Peyer's patch (tissue), 4 donors: ENCODE data around the gene BRD3. TPM values are rescaled to one million over a fixed set of nuclear protein-coding genes. Genes with fewer than 3 reads are reported as not detected.
"Not testable (repeated sequence)": the region's sequence is repeated elsewhere in the genome, so short reads cannot be mapped to it uniquely, and the experiment has no call there.

ENCODE experiments used
- DNase-seq, 3 donors: peaks; one replicate each; pipeline ENCODE4 v3.0.0-alpha.2; 2017 to 2019
- H3K27ac ChIP-seq, 4 donors: fragments of 200-600 bp; sonication (generic); one replicate each; pipeline ENCODE4 v1.5.1; 2016 to 2019
- H3K27me3 ChIP-seq, 2 donors: fragments of 200-600 bp; sonication (generic); one replicate each; pipeline ENCODE4 v1.5.1; 2019
- H3K36me3 ChIP-seq, 3 donors: fragments of 200-600 bp; sonication (generic); one replicate each; pipeline ENCODE4 v1.5.1; 2016 to 2019
- H3K4me1 ChIP-seq, 4 donors: fragments of 200-600 bp; sonication (generic); one replicate each; pipeline ENCODE4 v1.5.1; 2016 to 2019
- H3K4me3 ChIP-seq, 4 donors: fragments of 200-600 bp; sonication (generic); 1 replicate in 3 of 4; 2 replicates in 1 of 4; pipeline ENCODE4 v1.5.1; 2016 to 2019; ENCODE audit warnings: mild to moderate bottlenecking in 1 of 4
- H3K9me3 ChIP-seq, 4 donors: fragments of 200-600 bp; sonication (generic); one replicate each; pipeline ENCODE4 v1.5.1; 2016 to 2019; ENCODE audit warnings: mild to moderate bottlenecking in 1 of 4
- POLR2A ChIP-seq, 2 donors: fragments of 450-650 bp; IDR thresholded peaks; one replicate each; pipeline ENCODE4 v1.5.1; 2017; ENCODE audit warnings: antibody characterized with exemption in 2 of 2, mild to moderate bottlenecking in 2 of 2, moderate library complexity in 2 of 2
- total RNA-seq, 4 donors: library from RNA; depleted of rRNA; stranded (reverse); fragments of >200 nt; gene quantifications; one replicate each; pipeline ENCODE4 v1.1.0, GENCODE V29; 2016
- TF ChIP-seq, protein P1 (sequence below), 6 experiments: fragments of 450-650 bp in 4 of 6; fragments of 200-600 bp in 2 of 6; sonication (generic) in 1 of 6; IDR thresholded peaks; one replicate each; pipeline ENCODE4 v1.5.1; 2017 to 2019; ENCODE audit warnings: antibody characterized with exemption in 6 of 6, mild to moderate bottlenecking in 3 of 6, moderate library complexity in 1 of 6

BRD3 gene
- total RNA-seq, 4 donors from 2014 or later, result 16.3 to 57.8 (median 35.0) TPM

DNA sequence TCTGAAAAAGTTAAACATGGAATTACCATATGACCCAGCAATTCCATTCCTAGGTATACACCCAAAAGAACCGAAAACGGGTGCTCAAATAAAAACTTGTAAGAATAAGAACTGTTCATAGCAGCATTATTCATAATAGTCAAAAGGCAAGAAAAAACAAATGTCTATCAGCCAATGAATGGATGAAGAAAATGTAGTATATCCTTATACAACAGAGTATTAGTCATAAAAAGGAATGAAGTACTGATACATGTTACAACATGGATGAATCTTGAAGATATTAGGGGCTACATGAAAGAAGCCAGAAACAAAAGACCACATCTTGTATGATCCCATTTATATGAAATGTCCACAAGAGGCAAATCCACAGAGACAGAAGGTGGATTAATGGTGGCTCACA lies 15.6 kb upstream of the BRD3 start:
- H3K4me1 ChIP-seq, result no peaks in the 10 kb centered on the region
- no peaks in the 10 kb centered on the region for H3K36me3 ChIP-seq
- H3K4me3 ChIP-seq, result no peak overlapping the region
- TF ChIP-seq POLR2A (IDR thresholded peaks at IDR 0.05), result no peak
- TF ChIP-seq, protein P1, sequence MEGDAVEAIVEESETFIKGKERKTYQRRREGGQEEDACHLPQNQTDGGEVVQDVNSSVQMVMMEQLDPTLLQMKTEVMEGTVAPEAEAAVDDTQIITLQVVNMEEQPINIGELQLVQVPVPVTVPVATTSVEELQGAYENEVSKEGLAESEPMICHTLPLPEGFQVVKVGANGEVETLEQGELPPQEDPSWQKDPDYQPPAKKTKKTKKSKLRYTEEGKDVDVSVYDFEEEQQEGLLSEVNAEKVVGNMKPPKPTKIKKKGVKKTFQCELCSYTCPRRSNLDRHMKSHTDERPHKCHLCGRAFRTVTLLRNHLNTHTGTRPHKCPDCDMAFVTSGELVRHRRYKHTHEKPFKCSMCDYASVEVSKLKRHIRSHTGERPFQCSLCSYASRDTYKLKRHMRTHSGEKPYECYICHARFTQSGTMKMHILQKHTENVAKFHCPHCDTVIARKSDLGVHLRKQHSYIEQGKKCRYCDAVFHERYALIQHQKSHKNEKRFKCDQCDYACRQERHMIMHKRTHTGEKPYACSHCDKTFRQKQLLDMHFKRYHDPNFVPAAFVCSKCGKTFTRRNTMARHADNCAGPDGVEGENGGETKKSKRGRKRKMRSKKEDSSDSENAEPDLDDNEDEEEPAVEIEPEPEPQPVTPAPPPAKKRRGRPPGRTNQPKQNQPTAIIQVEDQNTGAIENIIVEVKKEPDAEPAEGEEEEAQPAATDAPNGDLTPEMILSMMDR (IDR thresholded peaks at IDR 0.05), result no peak
- H3K27ac ChIP-seq, result no peak overlapping the region
- no peaks in the 10 kb centered on the region for H3K27me3 ChIP-seq
- H3K9me3 ChIP-seq, result no peaks in the 10 kb centered on the region
- no peak for DNase-seq

DNA sequence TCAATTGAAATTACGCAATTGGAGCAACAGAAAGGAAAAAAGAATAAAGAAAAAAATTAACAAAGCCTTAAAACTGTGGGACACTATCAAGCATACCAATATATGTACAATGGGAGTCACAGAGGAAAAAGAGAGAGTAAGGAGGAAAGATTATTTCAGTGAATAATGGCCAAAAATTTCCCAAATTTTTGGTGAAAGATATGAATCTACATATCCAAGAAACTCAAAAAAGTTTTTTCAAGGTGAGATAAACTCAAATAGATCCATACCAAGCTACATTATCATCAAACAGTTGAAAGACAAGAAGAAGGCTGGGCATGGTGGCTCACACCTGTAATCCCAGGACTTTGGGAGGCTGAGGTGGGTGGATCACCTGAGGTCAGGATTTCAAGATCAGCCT lies 8.8 kb upstream of the BRD3 start:
- no peaks in the 10 kb centered on the region for H3K27me3 ChIP-seq
- DNase-seq, result no peak
- H3K4me1 ChIP-seq, result no peaks in the 10 kb centered on the region

DNA sequence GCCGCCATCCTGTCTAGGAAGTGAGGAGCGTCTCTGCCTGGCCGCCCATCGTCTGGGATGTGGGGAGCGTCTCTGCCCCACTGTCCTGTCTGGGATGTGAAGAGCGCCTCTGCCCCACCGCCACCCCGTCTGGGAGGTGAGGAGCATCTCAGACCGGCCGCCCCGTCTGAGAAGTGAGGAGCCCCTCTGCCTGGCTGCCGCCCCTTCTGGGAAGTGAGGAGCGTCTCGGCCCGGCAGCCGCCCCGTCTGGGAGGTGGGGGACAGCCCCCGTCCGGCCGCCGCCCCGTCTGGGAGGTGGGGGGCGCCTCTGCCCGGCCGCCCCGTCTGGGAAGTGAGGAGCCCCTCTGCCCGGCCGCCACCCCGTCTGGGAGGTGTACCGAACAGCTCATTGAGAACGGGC lies 7.9 kb upstream of the BRD3 start:
- not testable (repeated sequence) for H3K9me3 ChIP-seq, H3K36me3 ChIP-seq, H3K4me1 ChIP-seq, H3K4me3 ChIP-seq, H3K27me3 ChIP-seq, DNase-seq, H3K27ac ChIP-seq

More for the DNA sequence above, 8.8 kb upstream of the BRD3 start:
- H3K4me3 ChIP-seq, result no peak overlapping the region
- no peaks in the 10 kb centered on the region for H3K36me3 ChIP-seq
- H3K27ac ChIP-seq, result no peak overlapping the region
- no peak for TF ChIP-seq POLR2A (IDR thresholded peaks at IDR 0.05)
- TF ChIP-seq, protein P1 (IDR thresholded peaks at IDR 0.05), result no peak
- H3K9me3 ChIP-seq, result peaks cover 0 to 3% (median 0%) of the 10 kb centered on the region in 4 donors

DNA sequence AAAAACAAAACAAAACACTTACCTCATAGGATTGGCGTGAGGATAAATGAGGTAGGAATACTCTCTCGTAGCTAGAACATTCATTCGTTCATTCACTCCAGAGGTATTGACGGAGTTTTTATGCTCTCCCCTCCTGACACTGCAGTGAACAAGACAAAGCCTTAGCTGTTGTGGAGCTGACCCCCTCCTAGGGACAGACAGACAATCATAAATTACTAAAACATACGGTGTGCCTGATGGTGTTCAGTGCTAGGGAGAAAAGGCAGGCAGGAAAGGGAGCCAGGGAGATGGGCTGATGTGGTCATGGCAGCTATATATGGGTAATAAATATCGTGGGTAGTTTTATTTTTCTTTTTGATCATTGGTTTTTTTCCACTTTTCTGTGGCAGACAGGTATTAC lies 5.7 kb upstream of the BRD3 start:
- Histone ChIP-seq H3K9me3 (peaks cover 0 to 3% (median 0%) of the 10 kb centered on the region in 4 donors), H3K4me1 (peaks cover 0 to 4% (median 0%) of the 10 kb centered on the region in 4 donors), H3K27me3 (no peaks in the 10 kb centered on the region), H3K27ac (no peak overlapping the region), H3K36me3 (no peaks in the 10 kb centered on the region), H3K4me3 (no peak overlapping the region)
- no peak for DNase-seq
- TF ChIP-seq, protein P1 (IDR thresholded peaks at IDR 0.05), result no peak
- no peak for TF ChIP-seq POLR2A (IDR thresholded peaks at IDR 0.05)

DNA sequence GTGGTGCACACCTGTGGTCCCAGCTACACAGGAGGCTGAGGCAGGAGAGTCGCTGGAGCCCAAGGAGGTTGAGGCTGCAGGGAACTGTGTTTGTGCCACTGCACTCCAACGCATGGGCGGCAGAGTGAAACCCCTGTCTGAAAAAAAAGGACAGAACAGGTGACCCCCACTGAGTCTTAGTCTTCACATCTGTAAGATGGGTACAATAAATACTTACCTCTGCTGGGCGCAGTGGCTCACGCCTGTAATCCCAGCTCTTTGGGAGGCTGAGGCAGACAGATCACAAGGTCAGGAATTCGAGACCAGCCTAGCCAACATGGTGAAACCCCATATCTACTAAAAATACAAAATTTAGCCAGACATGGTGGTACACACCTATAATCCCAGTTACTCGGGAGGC lies 4.9 kb upstream of the BRD3 start:
- H3K27ac ChIP-seq, H3K4me1 ChIP-seq, H3K9me3 ChIP-seq, DNase-seq, H3K27me3 ChIP-seq, H3K4me3 ChIP-seq, H3K36me3 ChIP-seq: not testable (repeated sequence)

DNA sequence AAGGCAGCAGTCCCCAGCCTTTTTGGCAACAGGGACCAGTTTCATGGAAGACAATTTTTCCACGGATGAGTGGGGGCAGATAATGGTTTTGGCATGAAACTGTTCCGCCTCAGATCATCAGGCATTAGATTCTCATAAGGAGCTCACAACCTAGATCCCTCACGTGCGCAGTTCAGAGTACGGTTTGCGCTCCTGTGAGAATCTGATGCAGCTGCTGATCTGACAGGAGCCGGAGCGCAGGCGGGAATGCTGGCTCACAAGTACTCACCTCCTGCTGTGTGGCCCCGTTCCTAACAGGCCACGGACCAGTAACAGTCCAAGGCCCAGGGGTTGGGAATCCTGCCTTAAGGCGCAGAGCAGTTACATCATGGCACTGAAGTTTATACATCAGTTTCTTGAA lies 3.3 kb upstream of the BRD3 start:
- H3K9me3 ChIP-seq, result no peaks in the 10 kb centered on the region
- peaks cover 0 to 7% (median 2%) of the 10 kb centered on the region in 4 donors for H3K4me1 ChIP-seq
- DNase-seq, result no peak
- H3K27me3 ChIP-seq, result no peaks in the 10 kb centered on the region
- H3K36me3 ChIP-seq, result no peaks in the 10 kb centered on the region
- no peak overlapping the region for H3K4me3 ChIP-seq
- H3K27ac ChIP-seq, result no peak overlapping the region
- TF ChIP-seq POLR2A (IDR thresholded peaks at IDR 0.05), result no peak
- TF ChIP-seq, protein P1 (IDR thresholded peaks at IDR 0.05), result no peak
